Esophagus squamous epithelium (tissue), 5 donors: ENCODE results near the gene RNASE3. TPM values are rescaled to one million over a fixed set of nuclear protein-coding genes. Genes with fewer than 3 reads are reported as not detected.
"Not testable (repeated sequence)": the region's sequence is repeated elsewhere in the genome, so short reads cannot be mapped to it uniquely, and the experiment has no call there.

ENCODE experiments used
- DNase-seq: peaks from one replicate; lab custom pipeline; 2025; lab: John Stamatoyannopoulos, UW
- H3K27ac ChIP-seq, 4 donors: fragments of 200-600 bp; sonication (generic); one replicate each; pipeline ENCODE4 v1.5.1; 2016 to 2019; ENCODE audit warnings: mild to moderate bottlenecking in 1 of 4
- H3K27me3 ChIP-seq, 4 donors: fragments of 200-600 bp; sonication (generic); 1 replicate in 3 of 4; 2 replicates in 1 of 4; pipeline versions ENCODE4 v1.5.1 to v1.6.0; 2017 to 2021; ENCODE audit warnings: antibody characterized with exemption in 1 of 4
- H3K36me3 ChIP-seq, 3 donors: fragments of 200-600 bp; sonication (generic); one replicate each; pipeline ENCODE4 v1.5.1; 2016 to 2019
- H3K4me1 ChIP-seq, 3 donors: fragments of 200-600 bp; sonication (generic); one replicate each; pipeline ENCODE4 v1.5.1; 2017 to 2019
- H3K4me3 ChIP-seq, 4 donors: fragments of 200-600 bp; sonication (generic); 1 replicate in 3 of 4; 2 replicates in 1 of 4; pipeline ENCODE4 v1.5.1; 2016 to 2019; ENCODE audit warnings: mild to moderate bottlenecking in 2 of 4, moderate library complexity in 1 of 4
- H3K9me3 ChIP-seq, 3 donors: fragments of 200-600 bp; sonication (generic); one replicate each; pipeline ENCODE4 v1.5.1; 2016 to 2019
- POLR2A ChIP-seq, 4 donors: fragments of 450-650 bp; IDR thresholded peaks; one replicate each; pipeline ENCODE4 v1.6.1; 2017; ENCODE audit warnings: antibody characterized with exemption in 4 of 4, mild to moderate bottlenecking in 4 of 4, moderate library complexity in 3 of 4
- WGBS, 2 donors: methylation state at CpG; one replicate each; pipeline ENCODE4 v1.1.5; 2018; 5-methylcytosine and 5-hydroxymethylcytosine counted together
- intact Hi-C: fragments of 100-400 bp; cut with DNase I; formaldehyde crosslinking; loops from one replicate; pipeline ENCODE4 v1.15.0; 2022
- total RNA-seq, 4 donors: library from RNA; depleted of rRNA; stranded (reverse); fragments of >200 nt; gene quantifications; one replicate each; pipeline ENCODE4 v1.1.0, GENCODE V29; 2016
- TF ChIP-seq, protein P1 (sequence below), 6 experiments: fragments of 450-650 bp in 4 of 6; fragments of 200-600 bp in 2 of 6; sonication (generic) in 2 of 6; IDR thresholded peaks; one replicate each; pipeline ENCODE4 v1.5.1; 2016 to 2019; ENCODE audit warnings: antibody characterized with exemption in 6 of 6, mild to moderate bottlenecking in 4 of 6, moderate library complexity in 4 of 6
- donor health status: DM: yes; HTN: yes; CAD: no.

Gene RNASE3
- total RNA-seq, 4 donors from 2014 or later: not detected

DNA sequence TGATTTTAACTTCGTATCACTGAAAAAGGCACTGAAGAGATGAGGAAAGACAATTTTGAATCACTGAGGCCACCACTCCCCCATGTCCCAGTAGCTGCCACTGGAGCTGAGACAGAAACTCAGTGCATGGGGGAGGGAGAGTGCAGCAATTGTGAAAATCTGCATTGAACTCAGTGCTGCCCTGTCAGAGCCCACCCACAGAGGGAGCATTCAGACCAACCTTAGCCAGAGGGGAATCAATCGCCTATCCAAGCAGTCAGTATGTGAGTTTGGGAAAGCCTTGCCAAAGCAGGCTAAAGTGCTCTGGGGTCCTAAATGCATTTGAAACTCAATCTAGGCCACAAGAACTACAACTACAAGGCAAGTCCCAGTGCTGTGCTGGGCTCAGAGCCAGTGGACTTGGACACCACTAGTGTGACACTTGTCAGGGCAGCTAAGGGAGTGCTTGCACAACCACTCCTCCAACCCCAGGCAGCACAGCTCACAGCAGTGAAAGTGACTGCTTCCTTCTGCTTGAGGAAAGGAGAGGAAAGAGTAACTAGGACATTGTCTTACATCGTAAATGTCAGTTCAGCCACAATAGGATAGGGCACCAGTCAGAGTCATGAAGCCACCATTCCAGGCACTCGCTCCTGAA is 13.3 kb downstream of the RNASE3 start:
- 46 to 70% methylated on average over 3 to 4 of the region's 4 CpGs for WGBS, 2 donors
- Histone ChIP-seq H3K27ac (no peak overlapping the region), H3K27me3 (peaks cover 0 to under 1% (median 0%) of the 10 kb centered on the region in 4 donors), H3K4me1 (no peaks in the 10 kb centered on the region), H3K36me3 (no peaks in the 10 kb centered on the region), H3K4me3 (no peak overlapping the region), H3K9me3 (no peaks in the 10 kb centered on the region)
- TF ChIP-seq POLR2A (IDR thresholded peaks at IDR 0.05): no peak
- TF ChIP-seq, protein P1, sequence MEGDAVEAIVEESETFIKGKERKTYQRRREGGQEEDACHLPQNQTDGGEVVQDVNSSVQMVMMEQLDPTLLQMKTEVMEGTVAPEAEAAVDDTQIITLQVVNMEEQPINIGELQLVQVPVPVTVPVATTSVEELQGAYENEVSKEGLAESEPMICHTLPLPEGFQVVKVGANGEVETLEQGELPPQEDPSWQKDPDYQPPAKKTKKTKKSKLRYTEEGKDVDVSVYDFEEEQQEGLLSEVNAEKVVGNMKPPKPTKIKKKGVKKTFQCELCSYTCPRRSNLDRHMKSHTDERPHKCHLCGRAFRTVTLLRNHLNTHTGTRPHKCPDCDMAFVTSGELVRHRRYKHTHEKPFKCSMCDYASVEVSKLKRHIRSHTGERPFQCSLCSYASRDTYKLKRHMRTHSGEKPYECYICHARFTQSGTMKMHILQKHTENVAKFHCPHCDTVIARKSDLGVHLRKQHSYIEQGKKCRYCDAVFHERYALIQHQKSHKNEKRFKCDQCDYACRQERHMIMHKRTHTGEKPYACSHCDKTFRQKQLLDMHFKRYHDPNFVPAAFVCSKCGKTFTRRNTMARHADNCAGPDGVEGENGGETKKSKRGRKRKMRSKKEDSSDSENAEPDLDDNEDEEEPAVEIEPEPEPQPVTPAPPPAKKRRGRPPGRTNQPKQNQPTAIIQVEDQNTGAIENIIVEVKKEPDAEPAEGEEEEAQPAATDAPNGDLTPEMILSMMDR (IDR thresholded peaks at IDR 0.05): no peak
- DNase-seq: no peak
- intact Hi-C loops: no loop called here

DNA sequence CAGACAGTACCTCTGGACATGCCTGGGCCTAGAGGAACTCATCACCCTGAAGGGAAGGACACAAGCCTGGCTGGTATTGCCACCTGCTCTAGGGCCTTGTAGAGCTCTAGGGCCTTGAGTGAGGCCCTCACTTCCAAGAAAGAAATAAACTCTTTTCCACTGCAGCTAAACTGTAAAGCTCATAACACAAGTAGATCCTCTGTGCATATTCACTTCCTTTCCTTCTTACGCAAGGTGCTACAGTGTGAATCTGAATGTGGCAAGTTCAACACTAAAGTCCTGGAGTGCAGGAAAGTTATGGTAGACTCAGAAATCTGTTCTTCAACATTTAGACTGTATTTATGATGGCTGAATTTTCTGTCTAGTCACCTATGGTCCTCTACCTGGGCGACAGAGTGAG is 14.5 kb downstream of the RNASE3 start:
- H3K27me3 ChIP-seq: peaks cover 0 to 5% (median 0%) of the 10 kb centered on the region in 4 donors
- TF ChIP-seq, protein P1 (IDR thresholded peaks at IDR 0.05): no peak
- no peak for TF ChIP-seq POLR2A (IDR thresholded peaks at IDR 0.05)
- H3K36me3 ChIP-seq: no peaks in the 10 kb centered on the region
- H3K9me3 ChIP-seq: no peaks in the 10 kb centered on the region
- 73 to 80% methylated on average over 2 of the region's 2 CpGs for WGBS, 2 donors
- H3K4me3 ChIP-seq: no peak overlapping the region
- DNase-seq: no peak
- no peaks in the 10 kb centered on the region for H3K4me1 ChIP-seq
- intact Hi-C loops: no loop called here
- H3K27ac ChIP-seq: no peak overlapping the region

DNA sequence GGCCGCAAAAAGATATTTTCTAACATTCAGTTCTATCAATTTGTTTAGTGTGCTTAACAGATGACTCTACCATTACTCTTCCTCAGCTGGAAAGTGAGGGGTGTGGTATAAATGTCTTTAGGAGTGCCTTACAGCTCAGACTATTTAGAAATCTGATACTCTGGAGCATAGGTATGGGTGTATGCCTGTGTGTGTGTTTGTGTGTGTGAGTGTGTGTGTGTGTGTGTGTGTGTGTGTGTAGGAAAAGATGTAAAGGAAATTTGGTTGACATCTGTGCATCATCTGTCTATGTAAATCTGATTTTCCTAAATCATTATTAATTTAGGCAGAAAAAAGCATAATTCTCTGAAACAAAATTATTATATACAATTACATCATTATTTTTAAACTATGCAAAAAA is 16.0 kb downstream of the RNASE3 start:
- peaks cover 0 to 5% (median 0%) of the 10 kb centered on the region in 4 donors for H3K27me3 ChIP-seq
- intact Hi-C loops: no loop called here
- TF ChIP-seq POLR2A (IDR thresholded peaks at IDR 0.05): no peak
- TF ChIP-seq, protein P1 (IDR thresholded peaks at IDR 0.05): no peak
- H3K4me3 ChIP-seq: no peak overlapping the region
- H3K4me1 ChIP-seq: no peaks in the 10 kb centered on the region
- WGBS, 2 donors: 92% methylated on average over 1 of the region's 1 CpG; no CpG with 5 or more reads in 1 of the 2 donors
- DNase-seq: no peak
- no peaks in the 10 kb centered on the region for H3K36me3 ChIP-seq
- H3K9me3 ChIP-seq: no peaks in the 10 kb centered on the region
- H3K27ac ChIP-seq: no peak overlapping the region

DNA sequence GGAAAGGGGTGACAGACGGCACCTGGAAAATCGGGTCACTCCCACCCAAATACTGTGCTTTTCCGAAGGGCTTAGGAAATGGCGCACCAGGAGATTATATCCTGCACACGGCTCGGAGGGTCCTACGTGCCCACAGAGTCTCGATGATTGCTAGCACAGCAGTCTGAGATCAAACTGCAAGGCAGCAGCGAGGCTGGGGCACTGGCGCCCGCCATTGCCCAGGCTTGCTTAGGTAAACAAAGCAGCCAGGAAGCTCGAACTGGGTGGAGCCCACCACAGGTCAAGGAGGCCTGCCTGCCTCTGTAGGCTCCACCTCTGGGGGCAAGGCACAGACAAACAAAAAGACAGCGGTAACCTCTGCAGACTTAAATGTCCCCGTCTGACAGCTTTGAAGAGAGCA is 19.6 kb downstream of the RNASE3 start:
- not testable (repeated sequence) for DNase-seq

DNA sequence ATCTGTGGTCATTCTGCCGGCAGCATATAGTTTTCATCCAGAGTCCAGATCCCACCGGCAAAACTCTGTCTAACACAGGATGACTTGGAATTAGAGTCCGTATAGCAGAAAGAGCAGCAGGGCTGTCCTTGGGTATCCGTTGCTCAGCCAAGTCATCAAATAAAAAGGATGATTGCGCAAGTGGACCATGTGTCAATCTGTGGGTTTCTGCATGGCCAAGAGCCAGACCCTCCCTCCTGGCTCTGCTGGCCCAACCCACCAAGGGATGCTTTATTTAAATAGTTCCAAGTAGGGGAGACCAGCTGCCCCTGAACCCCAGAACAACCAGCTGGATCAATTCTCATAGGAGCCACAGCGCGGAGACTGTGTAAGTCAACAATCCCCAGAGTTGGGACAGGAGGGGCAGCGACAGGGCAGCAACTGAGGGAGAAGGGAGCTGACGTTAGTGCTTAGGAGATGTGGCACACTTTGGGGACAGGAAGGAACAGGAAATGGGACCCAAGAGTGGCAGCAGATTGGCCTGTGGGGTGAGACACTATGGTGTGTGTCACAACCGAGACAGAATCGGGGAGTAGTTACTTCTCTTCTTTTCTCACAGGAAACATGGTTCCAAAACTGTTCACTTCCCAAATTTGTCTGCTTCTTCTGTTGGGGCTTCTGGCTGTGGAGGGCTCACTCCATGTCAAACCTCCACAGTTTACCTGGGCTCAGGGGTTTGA is 28.0 kb downstream of the RNASE3 start:
- H3K27ac ChIP-seq, H3K4me1 ChIP-seq, H3K4me3 ChIP-seq, H3K36me3 ChIP-seq, intact Hi-C loops, DNase-seq, H3K9me3 ChIP-seq: not testable (repeated sequence)
- H3K27me3 ChIP-seq: peaks cover 0 to 13% (median 0%) of the 10 kb centered on the region in 4 donors
- 58 to 59% methylated on average over 10 of the region's 11 CpGs for WGBS, 2 donors

More for the DNA sequence above, 19.6 kb downstream of the RNASE3 start:
- WGBS, 2 donors: 64 to 78% methylated on average over 6 to 10 of the region's 14 CpGs
- intact Hi-C loops, H3K27ac ChIP-seq, H3K27me3 ChIP-seq, H3K4me1 ChIP-seq, H3K9me3 ChIP-seq, H3K36me3 ChIP-seq, H3K4me3 ChIP-seq: not testable (repeated sequence)

DNA sequence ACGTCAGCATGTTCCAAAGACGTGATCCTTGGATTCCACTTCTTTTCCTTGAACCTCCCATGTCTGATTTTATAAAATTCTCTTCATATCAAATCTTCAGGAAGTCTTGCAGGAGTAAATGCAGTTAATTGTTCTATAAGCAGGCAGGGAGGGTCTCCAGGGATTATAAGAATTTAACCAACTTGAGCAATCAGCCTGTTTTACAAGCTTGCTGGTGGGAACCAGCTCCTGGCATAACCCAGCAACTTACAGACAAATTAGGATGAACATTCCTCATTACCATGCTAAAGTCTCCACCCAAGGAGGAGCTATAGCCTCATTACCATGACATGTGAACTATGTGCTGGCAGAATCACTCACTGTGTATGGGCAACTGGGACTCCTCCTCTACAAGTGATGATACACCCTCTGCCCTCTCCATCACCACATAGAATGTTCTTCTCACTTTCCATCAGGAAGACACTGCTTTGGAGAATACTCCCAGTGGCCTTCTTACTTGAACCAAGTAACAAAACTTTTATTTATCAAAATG is 32.6 kb downstream of the RNASE3 start:
- H3K4me3 ChIP-seq, DNase-seq, H3K4me1 ChIP-seq, H3K36me3 ChIP-seq, H3K27ac ChIP-seq, H3K9me3 ChIP-seq, intact Hi-C loops: not testable (repeated sequence)
- WGBS, 2 donors: 25 to 28% methylated on average over 2 of the region's 2 CpGs
- H3K27me3 ChIP-seq: peaks cover 0 to 24% (median 0%) of the 10 kb centered on the region in 4 donors
